ENCODE data around the gene KLK4. TPM values are rescaled to one million over a fixed set of nuclear protein-coding genes. Genes with fewer than 3 reads are reported as not detected.
"Not testable (repeated sequence)": the region's sequence is repeated elsewhere in the genome, so short reads cannot be mapped to it uniquely, and the experiment has no call there.

KLK4 gene
- total and polyA plus RNA-seq, 12 donors, result 0.28 to 16.8 (median 3.2) TPM; not detected in 4

DNA sequence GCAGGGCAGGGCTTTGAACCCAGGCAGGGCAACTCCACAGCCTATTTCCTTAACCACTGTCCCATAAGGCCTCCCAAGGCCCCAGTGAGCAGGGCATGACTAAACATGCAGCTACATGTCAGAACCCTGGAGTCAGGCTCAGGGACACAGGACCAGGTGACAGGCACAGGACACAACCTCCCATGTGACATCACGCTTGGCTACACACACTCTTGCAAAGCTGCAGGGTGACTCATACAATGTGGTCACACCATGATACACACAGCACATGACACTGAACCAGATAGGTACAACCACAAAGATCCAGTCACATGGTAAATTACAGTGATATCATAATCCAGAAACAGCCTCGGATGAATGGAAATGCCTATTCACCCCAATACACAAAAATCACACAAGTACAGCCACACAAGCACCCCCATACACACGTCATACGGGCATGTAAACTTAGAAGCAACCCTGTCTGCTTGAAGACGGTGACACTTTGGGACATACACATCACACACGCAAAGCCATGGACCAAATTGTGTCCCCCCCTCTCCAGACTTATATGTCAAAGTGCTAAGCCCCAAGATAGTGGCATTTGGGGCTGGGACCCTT is 14.5 kb downstream of the KLK4 start:
- Histone ChIP-seq H3K27me3 (no peaks in the 10 kb centered on the region), H3K27ac (peak overlapping the region in 2 of 5 donors; percentile 56 to 81), H3K4me1 (replicated peaks in 1 of 2) (no peaks in the 10 kb centered on the region), H3K4me3 (no peak overlapping the region), H3K36me3 (replicated peaks in 1 of 2) (no peaks in the 10 kb centered on the region), H3K9me3 (replicated peaks in 1 of 3) (no peaks in the 10 kb centered on the region)
- WGBS, 4 donors, result 56 to 65% (median 58%) methylated on average over 6 of the region's 6 CpGs
- intact Hi-C loops (cut with DNase I), result no loop called here
- TF ChIP-seq, protein P1, sequence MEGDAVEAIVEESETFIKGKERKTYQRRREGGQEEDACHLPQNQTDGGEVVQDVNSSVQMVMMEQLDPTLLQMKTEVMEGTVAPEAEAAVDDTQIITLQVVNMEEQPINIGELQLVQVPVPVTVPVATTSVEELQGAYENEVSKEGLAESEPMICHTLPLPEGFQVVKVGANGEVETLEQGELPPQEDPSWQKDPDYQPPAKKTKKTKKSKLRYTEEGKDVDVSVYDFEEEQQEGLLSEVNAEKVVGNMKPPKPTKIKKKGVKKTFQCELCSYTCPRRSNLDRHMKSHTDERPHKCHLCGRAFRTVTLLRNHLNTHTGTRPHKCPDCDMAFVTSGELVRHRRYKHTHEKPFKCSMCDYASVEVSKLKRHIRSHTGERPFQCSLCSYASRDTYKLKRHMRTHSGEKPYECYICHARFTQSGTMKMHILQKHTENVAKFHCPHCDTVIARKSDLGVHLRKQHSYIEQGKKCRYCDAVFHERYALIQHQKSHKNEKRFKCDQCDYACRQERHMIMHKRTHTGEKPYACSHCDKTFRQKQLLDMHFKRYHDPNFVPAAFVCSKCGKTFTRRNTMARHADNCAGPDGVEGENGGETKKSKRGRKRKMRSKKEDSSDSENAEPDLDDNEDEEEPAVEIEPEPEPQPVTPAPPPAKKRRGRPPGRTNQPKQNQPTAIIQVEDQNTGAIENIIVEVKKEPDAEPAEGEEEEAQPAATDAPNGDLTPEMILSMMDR (IDR thresholded peaks at IDR 0.05), result no peak
- no peak for TF ChIP-seq POLR2A (IDR thresholded peaks at IDR 0.05)
- DNase-seq, result peak; percentile 60 to 89 (median 75)

GRCh38 chr19:50896089-50896590 is 15.1 kb downstream of the KLK4 start:
- 77 to 88% (median 83%) methylated on average over 9 of the region's 9 CpGs for WGBS, 4 donors

GRCh38 chr19:50894478-50895356 is 16.5 kb downstream of the KLK4 start:
- DNase-seq, result no peak
- Histone ChIP-seq H3K36me3 (replicated peaks in 1 of 2) (no peaks in the 10 kb centered on the region), H3K4me3 (no peak overlapping the region), H3K9me3 (replicated peaks in 1 of 3) (no peaks in the 10 kb centered on the region), H3K27ac (no peak overlapping the region), H3K4me1 (replicated peaks in 1 of 2) (no peaks in the 10 kb centered on the region), H3K27me3 (no peaks in the 10 kb centered on the region)
- intact Hi-C loops (cut with DNase I), result no loop called here
- 62 to 78% (median 68%) methylated on average over 9 to 10 of the region's 10 CpGs for WGBS, 4 donors
- TF ChIP-seq, protein P1 (IDR thresholded peaks at IDR 0.05), result no peak
- no peak for TF ChIP-seq POLR2A (IDR thresholded peaks at IDR 0.05)

More at GRCh38 chr19:50896089-50896590, 15.1 kb downstream of the KLK4 start:
- H3K4me3 ChIP-seq; H3K9me3 ChIP-seq (replicated peaks in 1 of 3); H3K4me1 ChIP-seq (replicated peaks in 1 of 2); DNase-seq; H3K27me3 ChIP-seq; H3K36me3 ChIP-seq (replicated peaks in 1 of 2); intact Hi-C loops (cut with DNase I): not testable (repeated sequence)
- H3K27ac ChIP-seq, result peak overlapping the region in 2 of 5 donors; percentile 41 to 81

GRCh38 chr19:50893047-50893736 is 18.0 kb downstream of the KLK4 start:
- Histone ChIP-seq H3K4me3 (no peak overlapping the region), H3K4me1 (replicated peaks in 1 of 2) (no peaks in the 10 kb centered on the region), H3K27me3 (no peaks in the 10 kb centered on the region), H3K36me3 (replicated peaks in 1 of 2) (no peaks in the 10 kb centered on the region), H3K9me3 (replicated peaks in 1 of 3) (no peaks in the 10 kb centered on the region), H3K27ac (no peak overlapping the region)
- 88 to 91% (median 89%) methylated on average over 16 to 18 of the region's 18 CpGs for WGBS, 4 donors
- no peak for TF ChIP-seq POLR2A (IDR thresholded peaks at IDR 0.05)
- TF ChIP-seq, protein P1 (IDR thresholded peaks at IDR 0.05), result no peak
- no peak for DNase-seq
- intact Hi-C loops (cut with DNase I), result no loop called here

Data from adrenal gland (tissue), 12 donors.